Activated CD4-positive, alpha-beta T cell treated with anti-CD3 and anti-CD28 coated beads, Interleukin-2, amount 10 ng/mL, durations not matched to agents 7 days and 5 days (primary cell): Measurements from ENCODE around the gene SS18L1. TPM values are rescaled to one million over a fixed set of nuclear protein-coding genes. Genes with fewer than 3 reads are reported as not detected.

Source experiments
- CTCF ChIA-PET: fragments of 350-600 bp; sonication (Branson Sonifier 250); formaldehyde crosslinking; loops from one replicate; lab custom pipeline; 2021; ENCODE audit warnings: antibody characterized with exemption; lab: Charles Lee
- POLR2A ChIA-PET: fragments of 350-600 bp; sonication (Branson Sonifier 250); formaldehyde crosslinking; loops from one replicate; lab custom pipeline; 2021; ENCODE audit warnings: antibody characterized with exemption; lab: Charles Lee
- DNase-seq: peaks from one replicate; pipeline ENCODE4 v3.0.0-alpha.2; 2020
- H3K27ac Mint-ChIP-seq: one replicate; pipeline ENCODE4 v1.8.0; 2021; ENCODE audit warnings: mild to moderate bottlenecking, moderate library complexity, mixed read lengths
- H3K27me3 Mint-ChIP-seq: one replicate; pipeline ENCODE4 v1.8.0; 2021; ENCODE audit warnings: mixed read lengths
- H3K36me3 Mint-ChIP-seq: one replicate; pipeline ENCODE4 v1.8.0; 2021; ENCODE audit warnings: low read depth, mixed read lengths
- H3K4me1 Mint-ChIP-seq: one replicate; pipeline ENCODE4 v1.8.0; 2021; ENCODE audit warnings: mixed read lengths
- H3K4me3 Mint-ChIP-seq: one replicate; pipeline ENCODE4 v1.8.0; 2021; ENCODE audit warnings: mild to moderate bottlenecking, moderate library complexity, mixed read lengths
- H3K9me3 Mint-ChIP-seq: one replicate; pipeline ENCODE4 v1.8.0; 2021; ENCODE audit warnings: mixed read lengths
- total RNA-seq, 2 experiments: library from RNA; stranded (reverse); gene quantifications; one replicate each; pipeline ENCODE4 v1.2.3, GENCODE V29; 2021

SS18L1 gene
- total RNA-seq, 2 experiments from 2014 or later: 17.3 to 19.7 TPM

GRCh38 chr20:62212299-62212698 is 68.7 kb downstream of the SS18L1 start:
- H3K27me3 Mint-ChIP-seq: peaks cover 3% of the 10 kb centered on the region
- H3K27ac Mint-ChIP-seq: no peak overlapping the region
- ChIA-PET POLR2A (no interaction called here), CTCF (interaction anchor here (1.2 kb wide), 1 partner anchor 9 kb away, joined by 3 read pairs; no protein-coding TSS in a partner anchor)
- no peak for DNase-seq
- H3K4me1 Mint-ChIP-seq: no peaks in the 10 kb centered on the region
- no peaks in the 10 kb centered on the region for H3K9me3 Mint-ChIP-seq
- no peaks in the 10 kb centered on the region for H3K36me3 Mint-ChIP-seq
- no peak overlapping the region for H3K4me3 Mint-ChIP-seq

DNA sequence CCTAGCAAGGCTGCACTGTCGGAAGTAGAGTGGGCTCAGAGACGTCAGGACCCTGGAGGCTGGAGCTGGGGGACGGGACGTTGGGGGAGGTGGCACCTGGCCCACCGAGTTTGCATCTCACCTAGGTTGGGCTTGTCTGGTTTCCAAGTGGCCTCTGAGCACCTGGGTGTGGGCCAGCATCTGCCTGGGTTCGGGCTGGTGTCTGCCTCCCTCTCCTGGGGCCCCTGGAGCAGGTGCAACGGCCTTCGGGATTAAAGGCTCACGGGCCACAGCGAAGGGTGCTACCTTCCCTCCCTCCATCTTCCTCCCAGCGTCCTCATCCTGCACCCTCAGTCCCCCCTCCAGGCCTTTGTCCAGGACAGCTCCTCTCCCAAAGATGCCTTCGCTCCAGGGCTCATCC is 70.5 kb downstream of the SS18L1 start:
- H3K36me3 Mint-ChIP-seq: no peaks in the 10 kb centered on the region
- H3K27me3 Mint-ChIP-seq: peaks cover 11% of the 10 kb centered on the region
- no peak overlapping the region for H3K27ac Mint-ChIP-seq
- ChIA-PET POLR2A (no interaction called here), CTCF (no interaction called here)
- DNase-seq: no peak
- H3K4me1 Mint-ChIP-seq: no peaks in the 10 kb centered on the region
- no peaks in the 10 kb centered on the region for H3K9me3 Mint-ChIP-seq
- no peak overlapping the region for H3K4me3 Mint-ChIP-seq

DNA sequence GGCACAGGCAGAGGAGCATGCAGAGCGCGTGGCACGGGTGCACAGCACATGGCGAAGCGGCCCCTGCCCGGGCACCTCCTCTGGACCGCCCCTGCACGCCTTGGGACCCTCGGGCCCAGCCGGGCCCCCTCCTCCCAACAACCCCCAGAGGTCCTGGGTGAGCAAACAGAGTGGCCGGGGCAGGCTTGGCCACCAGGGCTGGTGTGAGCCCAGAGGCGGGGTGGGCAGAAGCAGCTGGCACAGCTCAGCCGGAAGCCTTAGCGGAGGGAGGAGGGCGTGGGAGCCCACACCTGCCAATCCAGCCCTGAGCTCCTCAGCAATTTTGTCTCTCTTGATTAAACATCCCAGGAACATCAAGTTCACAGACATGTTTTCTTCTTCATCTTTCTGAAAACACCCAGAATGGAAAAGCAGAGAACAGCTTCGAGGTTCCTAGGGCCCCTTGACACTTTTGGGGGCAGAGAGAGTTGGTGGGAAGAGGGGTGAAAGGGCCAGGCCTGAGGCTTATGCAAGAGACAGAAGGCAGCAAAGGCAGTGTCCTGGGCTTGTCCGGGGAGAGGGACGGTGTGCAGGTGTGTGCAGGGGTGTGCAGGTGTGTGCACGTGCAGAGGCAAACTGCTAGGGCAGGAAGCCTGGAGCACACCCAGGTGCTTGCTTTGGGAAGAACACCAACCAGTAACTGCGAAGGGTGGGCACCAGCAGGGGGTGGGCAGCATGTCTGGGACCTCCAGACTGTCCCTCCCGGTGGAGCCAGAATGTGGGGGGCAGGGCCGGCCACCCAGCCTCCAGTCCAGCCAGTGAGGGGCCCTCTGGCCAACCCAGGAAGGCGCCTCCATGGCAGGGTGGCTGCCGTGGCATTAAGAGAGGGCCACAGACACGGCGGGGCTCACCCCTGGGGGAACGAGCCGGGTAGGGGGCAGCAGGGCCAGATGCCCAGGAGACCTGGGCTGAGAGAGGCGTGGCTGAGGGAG is 71.7 kb downstream of the SS18L1 start:
- DNase-seq: no peak
- CTCF ChIA-PET: interaction anchor here (0.5 kb wide), 1 partner anchor 19 kb away, joined by 5 read pairs; no protein-coding TSS in a partner anchor
- Mint-ChIP-seq H3K4me3 (no peak overlapping the region), H3K27me3 (peaks cover 14% of the 10 kb centered on the region), H3K4me1 (no peaks in the 10 kb centered on the region), H3K36me3 (no peaks in the 10 kb centered on the region), H3K9me3 (no peaks in the 10 kb centered on the region), H3K27ac (no peak overlapping the region)
- POLR2A ChIA-PET: no interaction called here

DNA sequence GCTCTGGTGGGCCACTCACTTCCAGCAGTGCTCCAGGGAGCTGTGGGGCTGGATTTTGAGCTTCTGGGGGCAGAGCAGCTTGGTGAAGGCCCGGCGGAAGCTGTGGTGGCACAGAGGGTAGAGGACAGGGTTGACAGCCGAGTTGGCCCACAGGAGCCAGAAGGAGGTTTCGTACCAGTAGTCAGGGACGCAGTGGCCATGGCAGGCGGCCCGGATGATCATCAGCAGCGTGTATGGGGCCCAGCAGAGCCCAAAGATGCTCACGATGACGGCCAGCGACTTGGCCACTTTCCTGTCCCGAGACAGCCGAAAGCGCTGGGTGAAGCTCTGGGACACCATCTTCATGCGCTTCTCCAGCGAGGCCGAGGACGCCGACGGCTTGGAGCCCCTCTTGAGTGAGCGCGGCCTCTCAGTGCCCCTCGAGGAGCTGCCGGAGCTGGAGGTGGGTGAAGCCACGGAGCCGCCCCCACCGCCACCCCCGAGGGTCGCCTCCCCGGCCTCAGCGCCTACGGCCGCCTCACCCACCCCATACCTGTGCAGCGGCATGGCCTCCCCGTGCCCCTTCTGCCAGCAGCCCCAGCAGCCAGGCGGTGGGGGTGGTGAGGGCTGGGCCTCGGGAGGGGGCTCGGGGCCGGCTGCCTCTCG is 72.5 kb downstream of the SS18L1 start:
- Mint-ChIP-seq H3K27ac (no peak overlapping the region), H3K36me3 (no peaks in the 10 kb centered on the region), H3K4me1 (peaks cover 2% of the 10 kb centered on the region), H3K27me3 (peaks cover 19% of the 10 kb centered on the region), H3K4me3 (no peak overlapping the region), H3K9me3 (no peaks in the 10 kb centered on the region)
- POLR2A ChIA-PET: no interaction called here
- no peak for DNase-seq
- CTCF ChIA-PET: interaction anchor here (0.5 kb wide), 1 partner anchor 20 kb away, joined by 5 read pairs; no protein-coding TSS in a partner anchor

GRCh38 chr20:62216636-62217566 is 73.3 kb downstream of the SS18L1 start:
- H3K36me3 Mint-ChIP-seq: no peaks in the 10 kb centered on the region
- ChIA-PET POLR2A (no interaction called here), CTCF (no interaction called here)
- DNase-seq: no peak
- H3K27ac Mint-ChIP-seq: no peak overlapping the region
- H3K4me1 Mint-ChIP-seq: peaks cover 2% of the 10 kb centered on the region
- peaks cover 26% of the 10 kb centered on the region for H3K27me3 Mint-ChIP-seq
- no peaks in the 10 kb centered on the region for H3K9me3 Mint-ChIP-seq
- no peak overlapping the region for H3K4me3 Mint-ChIP-seq

DNA sequence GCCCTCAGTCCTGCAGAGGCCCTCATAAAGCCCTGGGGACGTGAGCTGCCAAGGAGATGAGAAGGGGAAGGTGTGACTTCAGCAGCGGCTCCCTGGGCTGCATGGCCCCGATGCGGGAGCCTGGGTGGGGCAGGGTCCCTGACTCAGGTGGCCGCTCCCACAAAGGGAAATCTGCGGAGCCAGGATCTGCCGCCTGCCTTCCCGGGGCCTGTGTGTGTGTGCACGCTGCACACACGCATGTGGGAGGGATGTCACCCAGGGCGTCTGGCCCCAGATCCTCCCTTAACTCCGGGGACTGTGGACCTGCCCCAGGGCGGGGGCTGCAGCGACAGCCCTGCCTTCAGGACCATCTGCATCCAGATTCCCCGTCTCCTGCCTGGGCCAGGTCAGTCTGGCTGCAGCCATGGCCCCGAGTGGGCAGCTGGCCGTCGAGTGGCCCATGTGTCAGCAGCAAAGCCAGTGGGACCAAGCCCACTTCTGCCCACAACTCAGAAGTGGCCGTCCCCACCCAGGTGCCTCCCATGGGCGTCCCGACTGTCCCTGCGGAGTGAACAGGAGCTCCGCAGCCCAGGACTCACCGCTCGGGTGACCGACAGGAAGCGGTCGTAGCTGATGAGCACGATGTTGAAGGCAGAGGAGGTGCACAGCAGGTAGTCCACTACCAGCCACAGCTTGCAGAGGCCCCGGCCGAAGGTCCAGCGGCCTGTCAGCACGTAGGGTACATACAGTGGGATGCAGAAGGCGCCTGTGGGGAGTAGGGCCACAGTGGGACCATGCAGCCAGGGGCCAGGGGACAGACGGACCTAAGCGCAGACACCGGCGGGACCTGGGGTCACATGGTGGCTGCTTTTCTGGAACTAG is 74.6 kb downstream of the SS18L1 start:
- Mint-ChIP-seq H3K4me1 (peaks cover 2% of the 10 kb centered on the region), H3K9me3 (no peaks in the 10 kb centered on the region), H3K27me3 (peaks cover 26% of the 10 kb centered on the region), H3K27ac (no peak overlapping the region), H3K36me3 (no peaks in the 10 kb centered on the region), H3K4me3 (no peak overlapping the region)
- no peak for DNase-seq
- ChIA-PET CTCF (no interaction called here), POLR2A (no interaction called here)

DNA sequence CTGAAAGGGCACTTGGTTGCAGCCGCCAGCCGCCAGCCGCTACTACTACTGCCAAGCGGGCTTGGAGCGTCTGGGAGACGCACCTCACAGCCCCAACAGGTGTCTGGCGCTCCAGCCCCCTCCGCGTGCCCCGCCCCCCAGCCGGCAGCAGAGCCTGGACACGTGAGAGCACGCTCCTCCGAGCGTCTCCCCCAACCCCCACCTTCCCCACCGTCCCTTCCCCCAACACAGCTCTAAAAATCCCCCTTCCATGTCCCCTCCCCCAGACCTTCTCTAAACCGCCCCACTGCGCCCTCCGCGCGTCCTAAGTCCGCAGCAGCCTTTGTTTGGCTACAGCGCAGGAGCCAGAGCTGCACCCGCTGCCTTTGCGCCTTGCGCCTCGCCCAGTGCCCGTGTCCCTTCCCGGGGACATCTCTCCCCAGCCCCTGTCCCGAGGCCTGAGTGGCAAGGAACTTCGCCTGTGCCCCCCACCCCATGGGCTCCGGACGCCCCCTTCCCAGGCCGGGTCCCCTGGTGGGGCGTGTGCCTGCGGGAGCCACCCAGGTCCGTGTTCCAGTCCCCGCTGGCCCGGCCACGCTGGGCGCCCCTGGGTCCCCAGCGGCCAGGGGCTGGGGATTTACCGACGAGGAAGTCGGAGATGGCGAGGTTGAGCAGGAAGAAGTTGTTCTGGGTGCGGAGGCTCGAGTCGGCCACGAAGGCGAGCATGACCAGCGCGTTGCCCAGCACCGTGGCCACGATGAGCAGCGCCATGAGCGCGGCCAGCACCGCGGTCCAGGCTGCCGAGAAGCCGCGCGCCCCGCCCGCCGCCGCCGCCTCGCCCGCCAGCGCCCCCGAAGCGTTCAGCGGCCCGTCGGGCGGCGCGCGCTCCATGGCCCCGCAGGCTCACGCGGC is 75.8 kb downstream of the SS18L1 start:
- peaks cover 26% of the 10 kb centered on the region for H3K27me3 Mint-ChIP-seq
- H3K4me1 Mint-ChIP-seq: peaks cover 2% of the 10 kb centered on the region
- H3K4me3 Mint-ChIP-seq: no peak overlapping the region
- ChIA-PET POLR2A (no interaction called here), CTCF (interaction anchor here (0.6 kb wide), 1 partner anchor 97 kb away, joined by 3 read pairs; the partner anchor contains the start of gene LSM14B)
- no peak overlapping the region for H3K27ac Mint-ChIP-seq
- DNase-seq: no peak
- H3K9me3 Mint-ChIP-seq: no peaks in the 10 kb centered on the region
- H3K36me3 Mint-ChIP-seq: no peaks in the 10 kb centered on the region

DNA sequence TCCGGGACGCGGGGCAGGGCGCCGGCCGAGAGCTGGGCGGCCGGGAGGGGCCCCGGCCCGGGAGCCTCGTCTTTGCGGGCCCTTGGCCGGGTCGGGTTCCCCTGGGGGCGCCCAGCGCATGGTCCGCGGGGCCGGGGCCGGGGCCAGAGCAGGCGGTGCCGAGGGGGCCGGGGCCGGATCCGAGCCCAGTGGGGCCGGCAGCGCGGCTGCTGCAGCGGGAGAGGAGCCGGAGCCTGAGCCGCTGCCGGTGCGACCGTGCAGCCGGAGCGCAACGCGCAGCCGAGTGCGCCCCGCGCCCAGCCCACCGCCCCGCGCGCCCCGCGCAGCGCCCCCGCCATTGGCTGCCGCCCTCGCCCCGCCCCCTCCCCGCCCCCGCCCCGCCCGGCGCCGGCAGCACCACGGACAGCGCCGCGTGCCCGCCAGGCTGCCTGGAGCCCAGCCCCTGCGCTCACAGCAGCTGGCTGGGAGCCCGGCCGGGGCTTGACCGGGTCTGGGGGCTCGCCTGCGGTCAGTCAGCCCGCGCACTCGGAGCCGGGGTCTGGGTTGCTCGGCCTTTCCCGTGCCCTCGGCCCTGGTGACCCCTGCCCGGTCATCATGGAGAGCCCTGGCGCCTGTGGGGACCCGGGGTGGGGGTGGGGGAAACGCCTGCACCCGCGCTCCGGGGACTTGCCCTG is 76.6 kb downstream of the SS18L1 start, which contains the start of gene HRH3:
Gene HRH3, minus strand, starts transcription at position 287 of the 674 bp plus-strand sequence. CDS start 308 bp downstream, outside the sequence.
- H3K4me3 Mint-ChIP-seq: no peak within 1 kb of the TSS

DNA sequence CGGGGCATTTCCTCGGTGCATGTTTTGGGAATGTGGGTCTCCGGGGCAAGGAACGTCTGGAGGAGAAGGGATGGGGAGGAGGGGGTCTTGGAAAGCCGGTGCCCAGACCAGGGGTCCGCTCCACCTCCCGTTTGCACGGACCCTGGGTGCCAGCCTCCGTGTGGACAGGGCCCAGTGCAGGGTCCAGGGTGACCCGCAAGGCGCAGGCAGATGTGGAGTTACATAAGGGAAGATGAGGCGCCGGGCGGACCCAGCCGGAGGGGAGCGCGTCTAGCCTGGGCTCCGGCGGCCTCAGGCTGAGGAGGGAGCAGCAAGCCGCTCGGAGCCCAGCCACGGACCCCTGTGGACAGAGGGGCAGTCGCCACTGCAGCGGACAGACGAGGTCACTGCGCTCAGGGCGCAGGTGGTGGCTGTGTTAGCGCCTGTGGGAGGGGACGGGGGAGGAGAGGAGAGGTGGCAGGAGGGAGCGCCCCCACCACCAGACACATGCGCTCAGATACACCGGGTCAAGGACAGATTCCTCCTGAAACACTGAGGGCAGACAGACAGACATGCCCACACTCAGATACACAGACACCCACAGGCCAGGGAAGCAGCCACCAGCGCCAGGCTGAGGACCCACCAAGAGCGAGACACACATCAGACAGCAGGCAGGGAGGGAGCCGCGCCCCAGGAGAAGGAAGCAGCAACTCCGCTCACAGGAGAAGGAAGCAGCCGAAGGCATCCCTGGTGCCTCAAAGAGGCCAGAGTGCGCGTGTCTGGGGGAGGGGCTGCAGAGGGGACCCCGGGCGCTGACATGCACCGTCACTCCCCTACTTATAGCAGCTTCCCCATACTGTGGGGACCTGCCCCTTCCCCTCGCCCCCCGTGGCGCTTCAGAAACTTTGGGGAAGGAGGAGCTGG is 77.3 kb downstream of the SS18L1 start:
- Mint-ChIP-seq H3K9me3 (no peaks in the 10 kb centered on the region), H3K27me3 (peaks cover 29% of the 10 kb centered on the region), H3K4me1 (peaks cover 2% of the 10 kb centered on the region), H3K36me3 (no peaks in the 10 kb centered on the region), H3K27ac (no peak overlapping the region), H3K4me3 (no peak overlapping the region)
- ChIA-PET POLR2A (no interaction called here), CTCF (interaction anchor here (1.0 kb wide), 1 partner anchor 9 kb away, joined by 3 read pairs; no protein-coding TSS in a partner anchor)
- DNase-seq: no peak

More for the DNA sequence above, 76.6 kb downstream of the SS18L1 start, which contains the start of gene HRH3:
- peaks cover 2% of the 10 kb centered on the region for H3K4me1 Mint-ChIP-seq
- no peaks in the 10 kb centered on the region for H3K36me3 Mint-ChIP-seq
- ChIA-PET CTCF (no interaction called here), POLR2A (no interaction called here)
- H3K27me3 Mint-ChIP-seq: peaks cover 29% of the 10 kb centered on the region
- H3K9me3 Mint-ChIP-seq: no peaks in the 10 kb centered on the region
- no peak within 1 kb of the TSS for H3K27ac Mint-ChIP-seq
- DNase-seq: peak; percentile 46
